NCI-H2107 treated with DMSO at 0.1 percent for 48 hours (cell line): ENCODE results near the gene SLC6A3.

Source experiments
- DNase-seq: peaks from one replicate; lab custom pipeline; 2025; ENCODE audit not compliant: unreplicated experiment; lab: John Stamatoyannopoulos, UW

SLC6A3 gene

DNA sequence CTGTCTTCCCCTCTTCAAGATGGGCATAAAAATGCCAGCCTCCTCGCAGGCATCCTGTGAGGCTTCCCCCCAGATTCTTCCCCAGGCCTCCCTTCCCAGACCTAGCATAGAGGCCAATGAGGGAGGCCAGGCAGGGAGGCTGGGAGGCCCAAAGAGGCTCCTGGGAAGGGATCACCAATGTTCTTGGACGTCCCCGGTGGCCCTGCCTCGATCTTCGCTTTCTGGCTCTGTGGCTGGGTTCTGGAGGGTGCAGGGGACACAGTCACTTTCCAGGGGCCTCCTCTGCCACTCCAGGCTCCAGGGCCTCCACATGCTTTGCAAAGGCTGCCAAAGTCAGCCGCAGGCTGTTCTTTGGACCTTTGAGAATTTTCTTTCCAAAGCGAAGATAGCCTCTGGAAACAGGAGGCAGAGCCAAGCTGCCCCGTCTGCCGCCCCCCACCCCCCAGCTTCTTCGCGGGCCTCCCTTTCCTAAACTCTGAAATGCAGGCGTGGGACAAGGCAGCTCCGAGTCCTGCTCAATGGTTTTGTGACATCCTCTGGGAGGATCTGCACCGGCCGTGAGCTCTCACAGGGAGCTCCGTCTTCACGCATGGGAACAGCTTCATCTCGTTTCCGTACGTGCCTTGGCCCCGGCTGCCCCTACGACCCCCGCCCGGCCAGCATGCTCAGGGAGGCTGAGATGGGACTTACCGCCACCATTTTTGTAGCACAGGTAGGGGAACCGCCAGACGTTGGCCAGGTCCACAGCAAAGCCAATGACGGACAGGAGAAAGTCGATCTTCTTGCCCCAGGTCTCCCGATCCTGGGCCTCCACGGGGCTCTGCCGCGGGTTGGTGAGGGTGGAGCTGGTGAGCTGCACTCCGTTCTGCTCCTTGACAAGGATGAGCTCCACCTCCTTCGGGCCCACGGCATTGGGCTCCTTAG lies 2.8 kb downstream of the SLC6A3 start:
- DNase-seq: no peak

DNA sequence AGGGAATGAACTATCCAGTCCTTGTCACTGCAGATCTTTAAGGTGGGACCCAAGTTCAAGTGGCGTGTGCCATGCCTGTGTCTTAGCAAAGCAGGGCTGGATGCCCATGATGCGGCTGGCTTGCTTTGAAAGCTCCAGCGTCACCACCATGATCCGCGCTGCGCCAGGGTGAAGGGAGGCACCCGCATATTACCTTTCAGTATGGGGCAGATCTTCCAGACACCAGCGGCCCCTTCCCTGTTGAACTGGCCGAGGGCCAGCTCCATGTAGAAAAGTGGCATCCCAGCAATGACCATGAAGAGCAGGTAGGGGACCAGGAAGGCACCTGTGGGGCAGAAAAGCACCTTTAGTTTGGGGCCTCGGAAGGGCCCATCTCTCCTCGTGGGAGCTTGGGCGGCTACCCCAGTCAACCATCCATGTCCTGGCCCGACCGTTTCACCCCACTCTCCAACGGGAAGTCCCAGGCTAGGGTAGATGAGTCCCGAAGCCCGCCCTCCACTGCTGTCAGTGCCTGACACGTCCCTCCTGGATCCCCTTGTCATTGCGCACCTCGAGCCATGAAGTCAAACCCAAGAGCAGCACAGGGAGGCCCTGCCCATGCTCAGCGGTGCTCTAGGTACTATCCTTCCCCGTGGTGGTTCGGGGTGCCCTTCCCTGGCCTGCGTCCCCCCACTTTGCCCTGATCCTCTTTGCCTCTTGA lies 3.9 kb downstream of the SLC6A3 start:
- no peak for DNase-seq

GRCh38 chr5:1440098-1440493 lies 5.1 kb downstream of the SLC6A3 start:
- no peak for DNase-seq

GRCh38 chr5:1439388-1440097 lies 5.7 kb downstream of the SLC6A3 start:
- DNase-seq: no peak

GRCh38 chr5:1438871-1439270 lies 6.4 kb downstream of the SLC6A3 start:
- no peak for DNase-seq

DNA sequence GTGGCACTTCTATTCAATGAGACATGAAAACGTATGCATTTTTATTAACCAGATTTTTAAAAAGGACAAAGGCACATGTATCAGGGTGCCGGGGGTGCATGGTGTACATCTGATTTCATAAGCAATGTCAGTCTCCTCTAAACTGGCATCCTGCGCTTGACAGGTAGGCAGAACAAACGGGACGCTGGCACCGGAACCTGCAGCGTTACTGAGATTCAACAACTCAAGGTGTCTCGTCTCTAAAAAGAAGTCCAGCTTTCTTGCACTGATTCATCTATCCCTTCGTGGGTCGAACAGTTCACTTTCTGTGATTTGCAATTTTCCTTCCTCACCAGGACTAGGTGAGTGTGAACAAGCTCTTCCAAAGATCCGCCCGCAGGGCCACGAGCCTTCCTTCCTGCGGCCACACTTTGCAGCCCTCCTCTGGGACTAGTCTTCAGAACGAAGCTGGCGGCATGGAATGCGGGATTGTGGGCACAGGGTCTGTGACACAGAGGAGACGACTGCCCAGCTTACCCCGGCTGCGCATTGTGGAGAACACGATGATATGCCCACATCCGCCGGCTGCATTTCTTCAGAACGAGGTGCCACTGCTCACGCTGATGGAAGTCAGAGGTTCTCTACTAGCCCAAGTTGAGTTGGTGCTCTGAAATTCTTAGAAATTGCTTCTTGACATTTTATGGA lies 7.2 kb downstream of the SLC6A3 start:
- DNase-seq: no peak

GRCh38 chr5:1437226-1437829 lies 7.9 kb downstream of the SLC6A3 start:
- peak; percentile 96 for DNase-seq

GRCh38 chr5:1436681-1437080 lies 8.6 kb downstream of the SLC6A3 start:
- DNase-seq: no peak

DNA sequence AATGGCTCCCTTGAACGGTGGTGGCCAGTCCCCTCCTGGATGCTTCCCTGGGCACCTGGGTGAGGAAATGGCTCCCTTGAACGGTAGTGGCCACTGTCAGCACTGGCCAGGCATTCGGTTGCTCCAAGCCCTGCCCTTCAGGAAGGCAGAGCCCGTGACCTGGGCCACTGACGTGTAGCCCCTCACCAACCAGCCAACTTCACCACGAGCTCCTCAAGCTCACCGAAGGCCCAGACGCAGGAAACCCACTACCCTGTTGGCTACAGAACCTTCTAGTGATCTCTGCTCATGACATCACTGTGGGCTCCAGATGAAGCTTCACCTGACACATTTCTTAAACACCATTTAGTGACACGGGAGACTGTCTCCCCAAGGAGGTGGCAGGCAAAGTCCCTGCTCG lies 9.2 kb downstream of the SLC6A3 start:
- DNase-seq: no peak

DNA sequence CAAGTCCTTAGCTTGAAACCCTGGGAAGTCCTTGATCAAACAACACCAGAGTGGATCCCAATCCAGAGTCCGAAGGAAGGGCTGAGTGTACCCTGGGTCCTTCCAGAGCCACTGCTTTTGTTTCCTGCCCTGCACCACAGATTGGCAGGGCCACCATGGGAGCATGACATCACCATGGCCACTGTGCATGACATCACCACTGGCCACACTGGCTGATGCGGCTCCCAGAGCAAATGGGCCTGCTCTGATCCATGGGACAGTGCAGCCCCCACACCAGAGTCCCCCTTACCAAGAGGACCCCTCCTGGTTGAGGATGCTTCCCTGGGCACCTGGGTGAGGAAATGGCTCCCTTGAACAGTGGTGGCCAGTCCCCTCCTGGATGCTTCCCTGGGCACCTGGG lies 9.9 kb downstream of the SLC6A3 start:
- DNase-seq: no peak

DNA sequence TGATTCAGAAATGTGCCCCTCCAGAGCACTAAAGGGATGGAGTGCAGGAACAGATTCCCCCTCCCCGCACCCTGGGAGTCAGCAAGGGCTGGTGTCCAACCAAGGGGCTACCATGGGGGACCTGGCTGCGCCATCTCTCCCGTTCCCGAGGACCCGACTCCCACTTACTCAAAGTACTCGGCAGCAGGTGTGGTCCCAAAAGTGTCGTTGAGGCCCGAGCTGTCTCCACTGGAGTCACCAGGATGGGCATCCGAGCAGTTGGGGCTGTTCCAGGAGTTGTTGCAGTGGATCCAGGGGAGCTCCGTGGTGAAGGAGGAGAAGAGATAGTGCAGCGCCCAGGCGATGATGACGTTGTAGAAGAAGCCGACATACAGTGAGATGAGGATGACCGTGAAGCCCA lies 12.9 kb downstream of the SLC6A3 start:
- DNase-seq: no peak

DNA sequence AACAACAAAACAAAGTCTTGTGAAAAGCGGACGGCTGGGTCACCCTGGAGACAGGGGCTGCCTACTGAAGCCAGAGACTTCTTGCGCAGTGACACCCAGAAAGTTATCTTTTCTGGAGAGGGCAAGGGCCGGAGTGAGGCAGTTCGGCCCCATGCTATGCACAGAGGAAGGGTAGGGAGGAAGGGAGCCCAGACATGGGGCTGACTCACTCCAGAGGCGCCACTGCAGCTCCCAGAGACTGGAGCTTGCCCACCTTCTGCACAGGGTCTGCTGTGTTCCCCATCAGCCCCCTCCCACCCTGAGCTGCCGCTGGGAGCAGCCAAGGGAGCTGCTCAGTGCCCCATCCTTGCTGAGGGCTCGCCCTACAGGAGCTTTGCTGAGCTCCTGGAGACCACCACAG lies 13.3 kb downstream of the SLC6A3 start:
- no peak for DNase-seq

- DNase-seq: no peak
Observed at GRCh38 chr5:1431021-1431811, 14.0 kb downstream of the SLC6A3 start.

DNA sequence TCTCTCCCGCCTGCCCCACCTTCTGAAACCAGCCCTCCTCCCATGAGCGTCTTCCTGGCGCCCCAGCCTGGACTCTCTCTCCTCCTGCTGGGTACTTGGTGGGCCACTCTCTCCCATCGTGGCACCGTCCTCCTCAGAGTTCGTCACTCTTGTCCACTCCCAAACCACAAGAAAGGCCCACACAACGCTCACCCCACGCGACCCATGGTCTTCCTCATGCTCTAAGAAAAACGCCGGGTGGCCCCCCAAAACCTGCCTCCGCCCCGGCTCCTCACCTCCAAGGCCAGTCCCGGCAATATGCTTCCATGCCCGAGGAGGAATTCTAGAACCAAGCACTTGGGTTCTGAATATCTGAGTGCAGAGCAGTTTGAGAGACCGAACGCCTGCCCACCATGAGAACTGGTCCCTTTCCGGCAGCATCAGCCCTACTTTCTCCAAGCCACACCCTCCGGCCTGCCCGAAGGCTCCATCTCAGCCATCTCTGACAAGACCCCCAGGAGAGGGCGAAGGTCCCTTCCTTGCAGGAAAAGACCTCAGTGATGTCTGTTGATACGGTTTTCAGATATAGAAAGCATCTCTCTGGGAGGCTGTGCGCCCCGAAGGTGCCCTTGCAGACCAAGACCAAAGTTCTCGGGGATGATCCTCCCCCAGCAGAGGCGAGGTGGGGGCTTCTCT lies 15.0 kb downstream of the SLC6A3 start:
- no peak for DNase-seq

DNA sequence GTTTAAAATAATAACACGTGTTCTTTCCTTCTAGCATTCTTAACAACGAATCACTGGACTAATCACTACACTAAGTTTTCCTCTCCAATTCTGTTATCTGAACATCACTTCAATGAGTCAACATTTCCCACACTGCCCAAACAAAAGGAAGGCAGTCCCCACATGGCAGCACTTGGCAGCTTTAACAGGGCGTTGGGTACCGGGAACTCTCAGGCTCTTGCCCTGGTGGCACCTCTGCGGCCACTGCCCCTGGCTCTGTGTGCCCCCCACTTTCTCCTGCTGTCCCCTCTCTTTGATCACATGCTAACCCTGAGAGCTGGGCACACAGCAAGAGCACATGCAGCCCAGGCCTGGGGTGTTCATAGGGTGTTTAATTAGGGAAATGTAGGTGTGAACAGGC lies 15.7 kb downstream of the SLC6A3 start:
- no peak for DNase-seq

DNA sequence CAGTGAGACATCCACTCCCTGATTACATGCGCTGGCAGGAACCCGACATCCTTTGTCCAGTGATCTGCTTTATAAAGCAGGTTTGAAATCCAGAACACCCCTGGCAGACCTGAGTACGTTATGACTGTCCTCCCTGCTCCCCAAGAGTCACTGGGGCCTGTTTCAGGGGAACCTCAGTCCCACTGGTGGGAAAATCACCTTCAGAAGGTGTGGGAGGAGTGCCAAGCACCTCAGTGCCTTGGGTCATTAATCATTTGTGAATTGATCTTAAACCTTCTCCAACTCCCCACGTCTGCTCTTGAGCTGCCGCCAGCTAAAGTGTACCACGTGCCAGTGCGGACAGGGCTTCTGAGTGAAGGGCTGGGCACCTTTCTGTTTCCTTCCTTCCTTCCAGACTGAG lies 16.2 kb downstream of the SLC6A3 start:
- DNase-seq: no peak

DNA sequence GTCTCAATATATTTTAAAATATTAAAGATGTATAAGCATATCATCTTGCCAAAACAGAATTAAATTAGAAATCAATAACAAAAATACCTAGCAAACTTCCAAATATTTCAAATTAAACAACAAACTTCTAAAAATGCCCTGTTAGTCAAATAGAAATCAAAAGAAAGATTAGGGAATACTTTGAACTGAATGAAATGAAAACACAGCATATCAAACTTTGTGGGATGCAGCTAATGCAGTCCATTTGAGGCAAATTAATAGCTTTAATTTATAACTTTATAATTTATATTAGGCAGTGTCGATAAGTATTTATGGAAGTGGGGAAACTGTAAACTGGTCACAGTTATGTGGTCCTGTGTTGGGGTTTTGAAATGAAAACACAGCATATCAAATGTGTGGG lies 17.1 kb downstream of the SLC6A3 start:
- DNase-seq: no peak

- DNase-seq: no peak
Observed at GRCh38 chr5:1424716-1425115, 20.5 kb downstream of the SLC6A3 start.

GRCh38 chr5:1423901-1424603 lies 21.2 kb downstream of the SLC6A3 start:
- no peak for DNase-seq
